ENCODE data around the gene AMBN.

DNA sequence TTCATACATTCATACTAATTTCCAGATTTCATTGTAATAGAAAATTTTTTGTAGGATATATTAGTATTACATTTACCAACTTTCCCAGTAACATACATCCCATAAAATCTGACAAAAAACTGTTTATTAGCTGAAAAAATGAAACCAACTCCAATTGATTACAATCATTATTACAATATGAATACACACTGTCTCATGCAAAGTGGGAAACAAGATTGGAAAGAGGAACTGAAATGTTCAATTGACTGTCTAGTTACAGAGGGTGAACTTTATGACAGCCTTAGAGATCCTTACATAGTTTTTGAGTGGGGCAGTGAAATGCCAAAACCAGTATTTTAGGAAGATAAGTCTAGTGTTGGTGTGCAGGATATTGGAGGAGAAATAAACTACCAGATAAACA, 2.3 kb upstream of the AMBN start:
- no peak for TF ChIP-seq POLR2A (IDR thresholded peaks at IDR 0.05)
- TF ChIP-seq, protein P1, sequence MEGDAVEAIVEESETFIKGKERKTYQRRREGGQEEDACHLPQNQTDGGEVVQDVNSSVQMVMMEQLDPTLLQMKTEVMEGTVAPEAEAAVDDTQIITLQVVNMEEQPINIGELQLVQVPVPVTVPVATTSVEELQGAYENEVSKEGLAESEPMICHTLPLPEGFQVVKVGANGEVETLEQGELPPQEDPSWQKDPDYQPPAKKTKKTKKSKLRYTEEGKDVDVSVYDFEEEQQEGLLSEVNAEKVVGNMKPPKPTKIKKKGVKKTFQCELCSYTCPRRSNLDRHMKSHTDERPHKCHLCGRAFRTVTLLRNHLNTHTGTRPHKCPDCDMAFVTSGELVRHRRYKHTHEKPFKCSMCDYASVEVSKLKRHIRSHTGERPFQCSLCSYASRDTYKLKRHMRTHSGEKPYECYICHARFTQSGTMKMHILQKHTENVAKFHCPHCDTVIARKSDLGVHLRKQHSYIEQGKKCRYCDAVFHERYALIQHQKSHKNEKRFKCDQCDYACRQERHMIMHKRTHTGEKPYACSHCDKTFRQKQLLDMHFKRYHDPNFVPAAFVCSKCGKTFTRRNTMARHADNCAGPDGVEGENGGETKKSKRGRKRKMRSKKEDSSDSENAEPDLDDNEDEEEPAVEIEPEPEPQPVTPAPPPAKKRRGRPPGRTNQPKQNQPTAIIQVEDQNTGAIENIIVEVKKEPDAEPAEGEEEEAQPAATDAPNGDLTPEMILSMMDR (IDR thresholded peaks at IDR 0.05) = no peak
